A549 (cell line): Measurements from ENCODE around the gene CALN1. TPM values are rescaled to one million over a fixed set of nuclear protein-coding genes. Genes with fewer than 3 reads are reported as not detected.

Experiments
- ATAC-seq, 2 experiments: fragments of 200-7000 bp in 1 of 2; fragments of >200 bp in 1 of 2; cut with Nextera tagmentation in 1 of 2; cut with Tn5 transposase in 1 of 2; 3 replicates each; pipeline versions ENCODE4 v1.8.0 to v1.9.1; 2018 to 2020; ENCODE audit warnings: mild to moderate bottlenecking in 1 of 2, moderate library complexity in 1 of 2
- CTCF ChIA-PET: fragments of 300-600 bp; sonication (Branson Sonifier 250); formaldehyde crosslinking; extraction: SDS; loops from one replicate; lab custom pipeline; 2021; ENCODE audit warnings: antibody characterized with exemption, inconsistent platforms; lab: Yijun Ruan, JAX
- POLR2A ChIA-PET: fragments of 350-600 bp; formaldehyde crosslinking; extraction: SDS; loops from one replicate; lab custom pipeline; 2021; ENCODE audit warnings: antibody characterized with exemption, inconsistent platforms; lab: Yijun Ruan, JAX
- DNase-seq, 2 experiments: peaks; one replicate each; pipeline versions ENCODE4 v3.0.0 to v3.0.0-alpha.2; 2011 to 2016; ENCODE audit warnings: low read depth in 1 of 2, low spot score in 1 of 2
- FAIRE-seq: peaks from 2 replicates; lab custom pipeline; 2011; peaks lifted over from hg19 to GRCh38; lab: Jason Lieb, UNC
- H3K27ac ChIP-seq, 2 experiments: fragments of >200 bp; sonication (Bioruptor Twin); formaldehyde crosslinking; 3 replicates each; pipeline ENCODE4 v1.5.1; 2016 to 2017
- H3K4me1 ChIP-seq: fragments of >200 bp; sonication (Bioruptor Twin); formaldehyde crosslinking; 3 replicates; pipeline ENCODE4 v1.6.1; 2016
- H3K4me2 ChIP-seq: fragments of >200 bp; sonication (Bioruptor Twin); formaldehyde crosslinking; 3 replicates; pipeline ENCODE4 v1.6.1; 2016
- H3K4me3 ChIP-seq: fragments of >200 bp; sonication (Bioruptor Twin); formaldehyde crosslinking; 3 replicates; pipeline ENCODE4 v1.5.1; 2016
- H3K9me3 ChIP-seq: fragments of >200 bp; sonication (Bioruptor Twin); formaldehyde crosslinking; 3 replicates; pipeline ENCODE4 v1.6.1; 2016
- BCL3 ChIP-seq: fragments of >200 bp; sonication (Bioruptor Twin); formaldehyde crosslinking; IDR thresholded peaks from 3 replicates; pipeline ENCODE4 v1.6.1; 2016
- BHLHE40 ChIP-seq: IDR thresholded peaks from 2 replicates; pipeline ENCODE4 v1.6.1; 2012; ENCODE audit warnings: low read depth, low read length, inconsistent platforms
- CHD2 ChIP-seq: fragments of 150-350 bp; IDR thresholded peaks from 2 replicates; pipeline ENCODE4 v1.6.1; 2014; ENCODE audit warnings: low read length; ENCODE audit not compliant: partially characterized antibody
- CHD4 ChIP-seq: fragments of 200-600 bp; sonication (generic); IDR thresholded peaks from 2 replicates; pipeline ENCODE4 v1.6.1; 2016; ENCODE audit warnings: antibody characterized with exemption, mild to moderate bottlenecking, borderline replicate concordance
- EHF ChIP-seq: fragments of 250-450 bp; sonication (Bioruptor Pico); IDR thresholded peaks from 2 replicates; pipeline ENCODE4 v1.5.0; 2020; ENCODE audit warnings: mild to moderate bottlenecking
- EHMT2 ChIP-seq: fragments of 200-600 bp; sonication (generic); IDR thresholded peaks from 2 replicates; pipeline ENCODE4 v1.6.1; 2016; ENCODE audit warnings: antibody characterized with exemption, low read depth, mild to moderate bottlenecking, moderate library complexity
- FOSB ChIP-seq: fragments of 250-450 bp; sonication (Bioruptor Pico); IDR thresholded peaks from 2 replicates; pipeline ENCODE4 v1.5.0; 2020; ENCODE audit warnings: mild to moderate bottlenecking, moderate library complexity
- FOSL2 ChIP-seq, 2 experiments: fragments of 450-650 bp in 1 of 2; fragments of >200 bp in 1 of 2; sonication (Bioruptor Twin) in 1 of 2; formaldehyde crosslinking; IDR thresholded peaks; 2 replicates each; pipeline versions ENCODE4 v1.5.0 to v1.6.1; 2016 to 2020; ENCODE audit warnings: mild to moderate bottlenecking in 1 of 2, moderate library complexity in 1 of 2
- HDAC2 ChIP-seq: fragments of 200-600 bp; sonication (generic); IDR thresholded peaks from 2 replicates; pipeline ENCODE4 v1.6.1; 2016
- HEYL ChIP-seq: fragments of 250-450 bp; sonication (Bioruptor Pico); IDR thresholded peaks from 2 replicates; pipeline ENCODE4 v1.8.0; 2021; ENCODE audit warnings: mild to moderate bottlenecking, moderate library complexity
- JUN ChIP-seq, 2 experiments: fragments of >200 bp; sonication (Bioruptor Twin); formaldehyde crosslinking; IDR thresholded peaks; 2 replicates in 1 of 2; 3 replicates in 1 of 2; pipeline ENCODE4 v1.6.1; 2016 to 2017
- JUNB ChIP-seq: fragments of >200 bp; sonication (Bioruptor Twin); formaldehyde crosslinking; IDR thresholded peaks from 2 replicates; pipeline ENCODE4 v1.6.1; 2016
- MAZ ChIP-seq: fragments of 150-350 bp; IDR thresholded peaks from 2 replicates; pipeline ENCODE4 v1.6.1; 2014; ENCODE audit warnings: antibody characterized with exemption, low read depth, low read length, borderline replicate concordance
- NFE2L2 ChIP-seq: fragments of 150-350 bp; conservative IDR thresholded peaks from 2 replicates; pipeline ENCODE4 v1.6.1; 2014; ENCODE audit warnings: low read length
- PHF8 ChIP-seq: fragments of 200-600 bp; sonication (generic); IDR thresholded peaks from 2 replicates; pipeline ENCODE4 v1.6.1; 2016; ENCODE audit warnings: low read depth, mild to moderate bottlenecking, antibody characterized with exemption, moderate library complexity, borderline replicate concordance
- POLR2A ChIP-seq: IDR thresholded peaks from 2 replicates; pipeline ENCODE4 v1.6.1; 2012; ENCODE audit warnings: mild to moderate bottlenecking, low read length
- POLR2AphosphoS2 ChIP-seq: conservative IDR thresholded peaks from 2 replicates; pipeline ENCODE4 v1.6.1; 2012; ENCODE audit warnings: low read length, improper control_type of control experiment, inconsistent platforms
- RCOR1 ChIP-seq: fragments of 150-350 bp; IDR thresholded peaks from 2 replicates; pipeline ENCODE4 v1.6.1; 2014; ENCODE audit warnings: antibody characterized with exemption, low read length, low read depth
- REST ChIP-seq: fragments of 200-600 bp; sonication (generic); IDR thresholded peaks from 2 replicates; pipeline ENCODE4 v1.6.1; 2016; ENCODE audit warnings: antibody characterized with exemption, mild to moderate bottlenecking, moderate library complexity
- SMC3 ChIP-seq: fragments of >200 bp; sonication (Bioruptor Twin); formaldehyde crosslinking; IDR thresholded peaks from 3 replicates; pipeline ENCODE4 v1.6.1; 2018; ENCODE audit warnings: inconsistent platforms
- TFCP2L1 ChIP-seq: fragments of 250-450 bp; sonication (Bioruptor Pico); IDR thresholded peaks from 2 replicates; pipeline ENCODE4 v1.5.0; 2021; ENCODE audit warnings: mild to moderate bottlenecking
- USF2 ChIP-seq: fragments of 450-650 bp; IDR thresholded peaks from 2 replicates; pipeline ENCODE4 v1.6.1; 2014; ENCODE audit warnings: antibody characterized with exemption
- ZFP36 ChIP-seq: fragments of 450-650 bp; IDR thresholded peaks from 2 replicates; pipeline ENCODE4 v1.6.1; 2014; ENCODE audit warnings: borderline replicate concordance; ENCODE audit not compliant: partially characterized antibody
- WGBS: methylation state at CpG from one replicate; pipeline ENCODE4 v1.1.6; 2017; ENCODE audit errors: missing lambda C conversion rate; 5-methylcytosine and 5-hydroxymethylcytosine counted together
- polyA plus RNA-seq, 4 experiments: library from polyadenylated mRNA; depleted of rRNA in 3 of 4; stranded (reverse); fragments of >200 nt; fragmentation: RNase III in 1 of 4; extraction: RNeasy Plus Mini Kit Qiagen cat#74134 plus additional on column Dnase treatment in 1 of 4; gene quantifications; 2 replicates in 3 of 4; 3 replicates in 1 of 4; pipeline ENCODE4 v1.2.3, GENCODE V29; 2011 to 2017

The CALN1 gene
- polyA plus RNA-seq, 2 of the 4 experiments (the other 2 are of a cell fraction), result not detected

GRCh38 chr7:72028267-72028666 lies 383.9 kb downstream of the CALN1 start (continued):
- no peak for TF ChIP-seq BCL3
- TF ChIP-seq ZFP36, result no peak
- TF ChIP-seq, all 56 proteins: peak for 0

- H3K9me3 ChIP-seq, result no peaks in the 10 kb centered on the region
- DNase-seq, result no peak
- H3K4me3 ChIP-seq, result no peak overlapping the region
- ATAC-seq, result no peak
- H3K27ac ChIP-seq, result no peak overlapping the region
- ChIA-PET POLR2A (no interaction called here), CTCF (no interaction called here)
- no peak overlapping the region for H3K4me2 ChIP-seq
- H3K4me1 ChIP-seq, result no peaks in the 10 kb centered on the region
- FAIRE-seq, result no peak
- 1% methylated on average over 3 of the region's 3 CpGs for WGBS
- TF ChIP-seq RCOR1 (no peak), JUN (IDR thresholded peaks at IDR 0.05) (no peak), BHLHE40 (no peak), POLR2AphosphoS2 (no peak), MAZ (no peak), HDAC2 (no peak), EHMT2 (no peak)
These were observed 386.7 kb downstream of the CALN1 start for GRCh38 chr7:72025381-72025960.

- Histone ChIP-seq H3K9me3 (no peaks in the 10 kb centered on the region), H3K4me3 (no peak overlapping the region), H3K4me1 (no peaks in the 10 kb centered on the region)
- no peak for ATAC-seq
- no peak for FAIRE-seq
- POLR2A ChIA-PET, result no interaction called here
- no peak for TF ChIP-seq PHF8
- TF ChIP-seq EHF (CRISPR knock-in tag), result no peak
- TF ChIP-seq CHD4, result no peak
- TF ChIP-seq USF2, result no peak
- TF ChIP-seq REST, result no peak
- TF ChIP-seq FOSB (CRISPR knock-in tag), result no peak
- TF ChIP-seq EHMT2, result no peak
- TF ChIP-seq, all 56 proteins: peak for 0
- WGBS, result 4% methylated on average over 4 of the region's 4 CpGs
- Histone ChIP-seq H3K27ac (no peak overlapping the region), H3K4me2 (no peak overlapping the region)
- CTCF ChIA-PET, result interaction anchor here (0.6 kb wide), 1 partner anchor 904 kb away, joined by 3 read pairs; no protein-coding TSS in a partner anchor
- no peak for DNase-seq
These were observed 388.2 kb downstream of the CALN1 start for GRCh38 chr7:72023926-72024325.

- Histone ChIP-seq H3K4me3 (no peak overlapping the region), H3K4me1 (no peaks in the 10 kb centered on the region), H3K27ac (no peak overlapping the region), H3K4me2 (no peak overlapping the region), H3K9me3 (no peaks in the 10 kb centered on the region)
- WGBS, result 0% methylated on average over 3 of the region's 3 CpGs
- ATAC-seq (no peak), DNase-seq (no peak), FAIRE-seq (no peak)
- ChIA-PET CTCF (no interaction called here), POLR2A (no interaction called here)
- TF ChIP-seq POLR2A (no peak), TFCP2L1 (CRISPR knock-in tag) (no peak), HEYL (no peak), BHLHE40 (no peak), SMC3 (no peak), FOSL2 (IDR thresholded peaks at IDR 0.05) (no peak), FOSL2 (CRISPR knock-in tag; IDR thresholded peaks at IDR 0.05) (no peak), NFE2L2 (no peak), REST (no peak), CHD2 (no peak), JUNB (no peak)
These were observed 390.4 kb downstream of the CALN1 start for GRCh38 chr7:72021716-72022115.
